GM21786 (cell line): Measurements from ENCODE around the gene RAB7B.

ENCODE experiments used
- ATAC-seq: cut with Tn5 transposase; IDR thresholded peaks from one replicate; pipeline ENCODE4 v1.9.1; 2021; ENCODE audit not compliant: unreplicated experiment

RAB7B gene

DNA sequence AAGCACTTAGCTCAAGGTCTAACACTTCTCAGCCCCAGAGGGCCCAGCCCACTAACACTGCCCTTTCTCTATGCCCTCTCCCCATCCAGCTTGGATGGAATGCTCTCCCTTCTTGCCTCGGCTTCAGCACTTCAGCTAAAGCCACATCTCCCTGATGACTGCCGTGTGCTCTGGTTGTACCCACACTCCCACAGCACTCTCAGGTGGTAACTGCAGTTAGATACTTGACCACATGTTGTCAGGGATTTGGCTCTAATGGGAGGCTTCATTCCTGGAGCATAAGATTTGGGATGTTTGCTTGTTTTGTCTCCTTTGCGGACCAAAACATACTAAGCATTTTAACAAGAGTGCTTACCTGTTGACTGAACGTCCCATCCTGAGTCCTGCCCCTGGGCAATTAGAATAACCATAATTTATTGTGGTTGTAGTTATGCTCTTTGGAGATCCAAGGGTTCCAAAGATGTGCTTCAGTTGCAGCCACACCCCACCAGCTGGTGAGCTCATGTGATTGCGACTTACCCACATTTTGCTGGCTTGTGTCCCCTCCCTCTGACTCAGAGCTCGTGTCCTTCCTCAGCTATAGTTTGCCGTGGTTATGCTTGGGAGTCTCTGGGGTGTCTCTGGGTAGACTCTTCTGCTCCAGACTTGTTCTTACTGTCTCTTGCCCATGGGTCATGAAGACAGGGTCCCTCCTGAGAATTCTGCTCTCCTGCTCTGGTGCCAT is 52.2 kb downstream of the RAB7B start:
- no peak for ATAC-seq

DNA sequence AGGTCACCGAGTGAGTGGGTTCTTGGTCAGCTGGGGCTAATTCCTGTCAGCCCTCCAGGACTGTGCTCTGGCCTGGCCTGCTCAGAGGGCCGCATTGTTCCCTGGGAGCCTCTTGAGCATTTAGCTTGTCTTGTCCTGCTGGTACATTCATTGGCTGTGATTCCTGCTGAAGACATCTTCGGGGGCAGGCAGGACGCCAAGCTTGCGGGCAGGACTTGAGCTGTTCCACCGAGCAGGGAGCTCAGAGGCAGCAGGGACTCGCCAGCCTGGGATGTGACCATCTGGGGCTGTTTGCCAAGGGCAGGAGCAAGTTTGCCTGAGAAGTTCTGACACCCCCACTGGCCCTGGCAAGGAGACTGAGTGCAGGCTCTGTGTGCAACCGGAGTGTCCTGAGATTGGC is 52.9 kb downstream of the RAB7B start:
- ATAC-seq: no peak

DNA sequence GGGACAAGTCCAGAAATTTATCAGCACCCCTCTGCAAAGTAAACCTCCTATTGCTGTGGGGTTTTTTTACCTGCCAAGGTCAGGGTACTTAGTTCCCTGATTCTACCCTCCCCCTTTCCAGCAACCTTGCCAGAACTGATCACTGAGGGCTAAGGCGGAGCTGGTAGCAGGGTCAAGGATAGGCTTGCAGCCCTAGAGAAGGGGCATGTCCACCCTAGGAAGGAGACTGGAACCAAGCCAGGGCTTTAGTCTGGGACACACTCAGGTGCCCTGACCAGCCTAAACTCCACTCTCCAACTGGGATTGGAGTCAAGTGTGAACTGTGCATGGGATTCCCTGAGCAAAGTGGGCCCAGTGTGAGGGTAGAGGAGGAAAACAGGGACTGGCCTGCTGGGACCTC is 53.4 kb downstream of the RAB7B start:
- no peak for ATAC-seq

DNA sequence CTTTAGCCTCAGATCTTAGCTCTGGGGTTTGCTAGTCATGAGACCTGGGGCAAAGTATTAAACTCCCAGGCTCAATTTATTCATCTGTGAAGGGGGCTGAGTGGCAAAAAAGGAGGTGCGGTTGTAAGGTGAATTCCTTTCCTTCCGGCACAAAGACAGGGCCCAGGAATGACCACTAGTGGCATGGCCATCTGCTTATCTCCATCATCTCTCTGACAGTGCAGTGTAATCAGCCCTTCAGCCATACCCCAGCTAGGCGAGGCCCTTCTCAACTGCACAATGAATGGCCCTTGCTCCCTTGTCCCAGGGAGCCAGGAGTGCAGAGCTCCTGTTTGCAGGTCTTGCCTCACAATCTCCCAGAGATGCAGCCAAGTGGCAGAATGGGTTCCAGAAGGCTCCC is 54.3 kb downstream of the RAB7B start:
- ATAC-seq: no peak

DNA sequence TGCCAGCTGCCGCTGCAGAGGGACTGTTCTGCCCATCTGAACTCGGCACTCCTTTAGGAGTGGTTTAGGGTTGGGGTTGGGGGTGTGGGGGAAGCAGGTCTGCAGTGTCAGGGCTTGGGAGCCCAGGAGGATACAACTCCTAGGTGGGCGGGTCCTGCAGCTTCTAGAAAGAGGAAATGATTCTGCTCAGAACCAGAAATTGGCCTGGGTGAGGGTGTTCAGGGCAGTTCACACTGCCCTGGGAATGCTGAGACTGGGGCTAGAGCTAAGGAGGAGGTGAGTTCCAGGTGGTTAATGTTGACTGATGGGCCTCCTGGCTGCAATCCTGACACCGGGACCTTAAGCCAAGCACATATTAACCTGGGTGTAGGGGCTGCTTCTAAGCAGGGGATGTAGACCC is 55.2 kb downstream of the RAB7B start:
- no peak for ATAC-seq

DNA sequence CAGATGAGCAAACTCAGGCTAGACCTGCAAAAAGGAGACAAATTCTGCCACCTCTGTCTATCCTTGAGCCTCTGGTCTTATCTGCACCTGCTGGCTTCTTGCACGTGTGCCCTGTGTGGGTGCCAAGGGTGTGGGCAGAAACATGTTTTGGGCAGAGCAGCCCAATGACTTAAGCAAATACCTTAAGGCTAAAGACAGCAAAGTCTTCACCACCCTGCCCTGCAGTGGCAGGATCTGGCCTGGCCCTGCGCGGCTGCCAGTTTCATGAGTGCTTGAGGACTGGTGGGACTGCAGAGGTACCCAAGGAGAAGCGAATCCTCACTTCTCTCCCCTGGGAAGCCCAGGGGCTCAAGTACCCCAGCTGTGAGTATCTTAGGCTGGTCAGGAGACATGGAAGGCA is 56.2 kb downstream of the RAB7B start:
- ATAC-seq: no peak

DNA sequence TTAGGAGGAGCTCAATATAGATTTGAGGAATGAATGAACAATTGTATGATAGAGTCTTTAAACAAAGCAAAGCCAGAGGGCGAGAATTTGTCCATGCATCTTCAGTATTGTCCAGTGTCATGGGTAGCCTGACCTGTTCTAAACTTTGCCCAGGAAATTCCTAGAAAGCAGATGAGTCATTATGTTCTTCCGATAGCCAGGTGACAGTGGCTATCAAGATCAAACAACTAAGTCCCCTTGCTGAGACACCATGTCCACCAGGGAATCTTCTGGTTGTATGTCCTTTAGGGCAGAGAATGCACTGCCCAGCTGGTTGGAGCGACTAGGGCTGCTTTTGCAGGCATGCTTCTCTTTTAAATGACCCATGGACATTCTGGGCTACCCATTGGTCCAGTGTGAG is 58.1 kb downstream of the RAB7B start:
- ATAC-seq: no peak

DNA sequence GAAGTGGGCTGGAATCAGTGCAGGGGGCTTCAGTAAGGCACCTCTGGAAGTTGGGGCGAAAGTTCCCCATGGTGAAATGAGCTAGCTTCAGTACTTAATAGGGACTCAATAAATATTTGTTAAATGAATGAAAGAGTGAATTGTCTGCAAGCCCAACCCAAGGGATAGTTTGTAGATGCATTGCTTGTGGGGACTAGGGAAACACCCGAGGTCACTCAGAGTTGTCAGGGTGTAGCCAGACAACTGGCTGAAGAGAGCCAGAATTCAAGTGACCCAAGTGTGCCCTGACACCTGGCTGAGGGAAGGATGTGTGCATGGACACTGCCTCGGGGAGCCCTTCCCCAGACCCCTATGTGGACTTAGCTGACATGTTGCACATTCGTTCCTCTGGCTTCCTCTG is 58.7 kb downstream of the RAB7B start:
- ATAC-seq: no peak

DNA sequence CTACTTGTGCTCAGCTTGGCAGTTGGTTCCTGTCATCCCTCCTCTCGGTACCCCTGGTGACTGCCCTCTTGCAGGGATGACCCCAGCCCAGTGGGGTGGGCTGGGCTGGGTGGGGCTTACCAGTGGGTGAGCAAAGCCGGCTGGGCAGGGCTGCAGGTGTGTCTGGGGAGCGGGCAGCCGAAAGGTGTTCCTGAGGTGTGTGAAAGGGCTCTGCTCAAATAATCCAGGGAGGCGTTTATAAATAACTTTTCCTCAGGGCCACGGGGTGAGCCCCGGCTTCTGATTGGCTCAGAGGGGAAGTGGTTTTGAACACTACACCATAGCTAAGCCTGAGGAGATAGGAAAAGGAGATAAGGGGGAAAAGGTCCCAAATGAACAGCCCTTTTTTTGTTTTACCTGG is 60.0 kb downstream of the RAB7B start, which contains the start of gene SLC26A9:
Gene SLC26A9 (minus strand): TSS at position 212 of the 400 bp plus-strand sequence. CDS start 7,636 bp downstream, outside the sequence.
- ATAC-seq: no peak

DNA sequence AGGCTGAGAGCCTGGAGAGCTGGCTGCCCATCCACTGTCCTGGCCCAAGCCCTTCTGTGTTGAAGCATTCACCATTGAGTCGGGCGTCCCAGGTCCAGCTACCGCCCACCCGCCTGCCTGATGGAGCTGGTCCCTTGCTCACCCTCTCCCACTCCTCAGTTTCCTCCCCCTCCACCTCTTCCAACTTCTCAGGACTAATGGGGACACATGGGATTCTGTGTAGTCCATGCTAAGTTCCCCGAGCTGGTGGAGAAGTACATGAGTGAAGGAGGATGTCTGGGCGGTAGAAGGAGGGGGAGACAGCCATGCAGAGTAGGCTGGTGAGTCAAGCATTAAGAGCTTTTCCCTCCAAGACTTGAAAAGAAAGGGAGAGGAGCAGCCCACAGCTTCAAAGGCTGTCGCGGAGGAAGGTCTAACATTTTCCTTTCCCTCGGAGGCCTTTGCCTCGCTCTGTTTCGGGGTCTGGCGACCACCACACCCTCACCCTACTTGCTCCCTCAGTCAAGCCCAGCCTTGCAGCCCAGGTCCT is 60.5 kb downstream of the RAB7B start:
- no peak for ATAC-seq

DNA sequence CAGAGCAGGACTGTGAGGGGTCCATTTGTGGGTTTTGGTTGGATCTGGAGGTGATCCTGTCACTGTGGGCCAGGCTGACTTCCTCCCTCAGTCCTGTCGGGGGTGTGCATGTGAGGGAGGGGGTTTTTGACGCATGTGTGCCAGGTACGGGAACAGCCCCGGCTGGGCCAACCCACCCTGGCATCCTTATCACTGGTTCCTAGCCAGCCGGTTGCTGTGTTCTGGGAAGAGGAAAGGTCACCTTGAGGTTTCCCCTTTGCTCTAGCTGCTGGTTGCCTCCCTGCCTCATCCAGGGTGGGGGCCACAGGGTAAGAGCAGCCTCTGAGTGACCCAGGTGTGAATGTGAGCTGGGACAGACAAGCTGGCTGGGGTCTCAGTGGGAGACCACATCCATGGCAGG is 62.5 kb downstream of the RAB7B start:
- ATAC-seq: no peak

DNA sequence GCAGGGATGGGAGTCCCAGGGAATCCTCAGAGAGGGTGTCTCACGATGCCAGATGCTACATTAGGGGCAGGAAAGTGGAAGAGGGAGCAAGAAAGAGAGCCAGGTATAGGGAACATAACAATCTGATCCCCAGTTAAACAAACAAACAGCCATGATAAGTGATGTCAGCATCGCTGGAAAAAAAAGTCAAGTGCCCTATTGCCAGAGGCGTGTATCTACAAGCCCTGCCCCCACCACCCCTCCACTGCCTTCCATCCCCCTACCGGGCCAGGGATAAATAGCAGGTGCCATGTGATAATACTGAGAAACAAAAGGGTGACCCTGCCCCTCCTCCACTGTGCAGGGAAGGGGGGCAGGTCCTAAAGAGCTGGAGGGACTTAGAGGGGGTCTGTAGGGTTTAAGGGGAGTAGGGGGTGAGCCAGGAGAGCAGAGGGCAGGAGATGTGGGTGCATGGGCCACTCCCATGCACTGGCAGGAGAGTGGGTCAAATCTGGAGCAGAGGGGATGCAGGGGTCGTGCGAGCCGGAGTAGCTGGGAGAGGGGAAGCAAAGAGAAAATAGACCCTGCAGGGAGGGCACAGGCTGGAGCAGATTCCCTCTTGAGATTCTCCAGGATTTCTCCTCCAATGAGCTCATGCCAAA is 63.4 kb downstream of the RAB7B start:
- ATAC-seq: no peak

DNA sequence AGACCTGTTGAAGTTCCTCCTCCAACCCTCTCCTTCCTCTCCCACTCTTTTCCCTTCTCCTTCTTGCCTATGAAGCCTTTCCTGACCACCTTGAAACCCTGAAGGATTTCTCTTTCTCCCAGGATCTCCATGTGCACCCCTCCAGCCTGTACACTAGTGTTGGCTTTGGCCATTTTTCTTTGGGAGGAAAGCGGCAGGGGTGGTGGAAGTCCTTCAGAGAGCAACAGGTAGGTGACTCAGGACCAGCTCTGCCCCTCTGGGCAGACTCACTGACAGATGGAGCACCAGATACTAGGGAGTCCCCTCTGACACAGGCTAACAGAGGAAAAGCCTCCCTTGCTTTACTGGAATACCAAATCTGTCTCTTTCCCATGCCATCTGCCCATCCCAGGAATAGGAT is 64.5 kb downstream of the RAB7B start:
- ATAC-seq: no peak

DNA sequence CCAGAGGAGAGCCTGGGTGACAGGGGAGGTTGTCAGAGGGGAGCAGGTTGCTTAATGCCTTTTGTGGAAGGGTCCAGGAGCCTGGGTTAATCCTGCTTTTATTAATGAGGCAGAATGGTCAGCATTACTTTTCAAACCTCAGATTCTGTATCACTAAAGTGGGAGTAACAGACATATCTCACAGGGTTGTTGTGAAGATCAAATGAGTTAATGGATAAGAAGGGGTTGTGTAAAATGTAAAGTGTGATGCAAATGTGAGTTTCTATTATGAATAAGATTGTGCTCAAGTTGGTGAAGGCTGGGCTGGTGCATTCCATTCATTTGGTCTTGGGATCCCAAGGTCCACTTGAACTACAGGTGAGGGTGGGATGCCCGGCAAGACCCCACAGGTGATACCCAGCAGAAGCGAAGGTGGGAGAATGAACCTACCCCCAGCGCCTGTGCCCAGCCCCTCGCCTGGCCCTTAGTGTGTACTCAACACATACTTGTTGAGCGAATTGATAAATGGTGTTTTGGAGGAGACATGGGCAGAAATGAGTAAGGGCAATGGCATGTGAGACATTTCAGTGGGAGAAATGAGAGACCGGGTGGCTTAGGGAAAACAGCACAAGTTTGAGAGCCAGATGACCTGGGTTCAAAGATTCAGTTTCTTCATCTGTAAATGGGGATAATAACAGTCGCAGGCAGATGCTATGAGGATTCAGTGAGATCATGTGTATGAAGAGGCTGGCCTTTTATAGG is 66.2 kb downstream of the RAB7B start:
- ATAC-seq: no peak

DNA sequence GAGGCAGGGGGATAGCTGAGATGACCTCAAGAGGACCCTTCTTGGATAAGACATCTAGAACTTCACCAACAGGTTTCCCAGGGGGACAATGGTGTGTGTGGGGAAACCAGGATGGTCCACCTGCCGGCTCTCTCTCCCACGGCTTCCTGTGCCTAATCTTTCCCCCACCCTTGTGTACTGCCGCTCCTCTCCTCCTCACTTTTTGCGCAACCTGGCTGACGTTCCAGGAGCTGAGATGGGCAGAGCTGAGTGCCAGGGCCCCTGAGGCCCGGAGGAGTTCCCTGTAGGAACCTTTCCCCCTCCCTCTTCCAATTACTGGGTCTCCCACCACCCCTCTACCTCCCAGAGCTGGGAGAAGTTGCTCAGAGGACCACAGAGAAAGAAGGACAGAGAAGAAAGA is 66.9 kb downstream of the RAB7B start:
- no peak for ATAC-seq

DNA sequence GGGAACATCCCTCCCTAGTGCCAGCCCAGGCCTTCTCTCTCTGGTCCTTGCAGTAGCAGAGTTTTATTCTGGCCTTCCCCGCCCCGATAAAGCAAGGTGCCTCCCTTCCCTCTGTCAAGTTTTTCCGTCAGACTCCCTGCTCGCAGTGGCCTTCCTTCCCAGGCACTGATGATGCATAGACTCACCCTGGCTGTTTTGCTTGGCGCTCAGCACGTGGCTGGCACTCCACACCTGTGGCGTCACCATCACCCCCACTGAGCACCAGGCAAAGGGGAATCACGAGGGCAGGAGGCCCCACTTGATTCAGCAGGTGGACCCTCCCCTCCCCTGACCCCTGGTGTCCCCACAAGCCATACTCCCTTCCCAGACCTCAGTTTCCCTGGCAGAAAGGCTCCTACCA is 67.3 kb downstream of the RAB7B start:
- ATAC-seq: no peak

DNA sequence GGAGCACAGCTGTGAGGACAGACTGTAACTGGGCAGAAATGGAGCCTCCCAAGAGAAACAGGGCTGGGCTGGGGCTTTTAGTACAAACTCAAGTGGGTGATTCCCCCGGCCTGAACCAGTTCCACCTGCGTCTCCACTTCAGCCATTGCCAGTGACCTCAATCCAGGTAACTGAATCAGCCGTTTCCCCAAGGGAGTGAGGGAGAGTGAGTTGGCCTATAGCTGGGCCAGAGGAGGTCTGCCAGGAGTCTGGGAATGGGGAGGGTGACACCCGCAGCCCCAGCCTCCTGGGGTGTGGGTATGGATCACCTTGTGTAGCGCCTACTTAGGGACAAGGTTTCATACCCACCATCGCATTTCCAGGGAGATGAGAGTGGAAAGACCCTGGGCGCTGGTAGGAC is 68.4 kb downstream of the RAB7B start:
- ATAC-seq: no peak

DNA sequence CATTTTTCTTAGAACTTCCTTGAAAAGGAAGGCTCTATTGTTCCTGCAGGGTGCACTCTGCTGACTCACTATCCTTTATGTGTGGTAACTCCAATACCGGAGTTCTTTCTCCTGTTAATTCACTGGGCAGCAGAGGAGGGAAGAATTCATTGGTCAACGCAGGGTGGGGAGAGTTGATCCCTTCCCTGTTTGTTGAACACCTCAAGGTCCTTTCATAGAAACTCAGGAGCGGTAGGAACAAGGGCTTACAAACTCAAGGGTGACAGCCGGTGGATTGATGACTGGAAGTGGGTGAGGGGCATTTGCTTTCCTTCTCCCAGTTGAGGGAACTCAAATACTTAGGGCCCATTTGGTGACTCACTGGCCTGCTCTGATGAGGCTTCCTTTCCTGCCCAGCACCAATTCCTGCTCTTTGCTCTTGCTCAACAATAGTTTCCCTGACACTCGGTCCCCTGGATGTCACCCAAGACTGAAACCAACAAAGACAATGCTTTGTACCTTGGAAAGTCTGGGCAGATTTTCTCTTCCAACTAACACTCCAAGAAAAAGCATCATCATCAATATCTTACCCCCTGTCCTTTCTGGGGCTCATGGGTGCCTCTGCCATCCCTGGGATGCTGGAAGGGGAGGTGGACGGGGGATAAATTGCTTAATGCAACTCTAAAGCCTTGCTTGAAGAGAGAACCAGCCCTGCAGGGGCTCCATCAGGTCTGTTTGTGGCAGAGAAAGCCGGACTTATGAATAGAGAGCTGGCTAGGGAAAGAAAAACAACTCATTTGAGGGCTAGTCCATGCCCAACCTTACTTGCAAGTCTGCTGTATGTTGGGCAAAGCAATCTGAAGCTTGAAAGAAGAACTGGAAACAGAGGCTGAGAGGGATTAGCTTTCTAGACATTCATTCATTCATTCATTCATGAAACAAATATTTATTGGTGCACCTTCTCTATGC is 69.2 kb downstream of the RAB7B start:
- no peak for ATAC-seq

DNA sequence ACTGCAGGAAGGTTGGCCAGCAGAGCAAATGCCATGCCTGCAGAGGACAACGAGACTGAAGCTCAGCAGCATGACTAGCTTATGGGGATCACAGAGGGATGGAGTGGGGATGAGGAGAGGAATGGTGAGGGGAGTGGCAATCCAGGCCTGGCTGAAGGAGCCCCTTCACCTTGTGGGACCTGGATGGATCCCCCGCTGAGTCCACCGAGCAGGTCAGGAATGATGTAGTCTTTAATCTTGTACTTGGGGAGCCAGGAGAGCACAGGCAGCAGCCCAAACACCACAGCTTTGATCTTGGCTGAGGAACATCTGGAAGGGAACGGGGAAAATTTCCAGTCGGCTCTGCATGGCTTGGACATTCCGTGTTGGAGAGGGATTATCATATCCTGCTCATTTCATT is 70.4 kb downstream of the RAB7B start:
- ATAC-seq: no peak

DNA sequence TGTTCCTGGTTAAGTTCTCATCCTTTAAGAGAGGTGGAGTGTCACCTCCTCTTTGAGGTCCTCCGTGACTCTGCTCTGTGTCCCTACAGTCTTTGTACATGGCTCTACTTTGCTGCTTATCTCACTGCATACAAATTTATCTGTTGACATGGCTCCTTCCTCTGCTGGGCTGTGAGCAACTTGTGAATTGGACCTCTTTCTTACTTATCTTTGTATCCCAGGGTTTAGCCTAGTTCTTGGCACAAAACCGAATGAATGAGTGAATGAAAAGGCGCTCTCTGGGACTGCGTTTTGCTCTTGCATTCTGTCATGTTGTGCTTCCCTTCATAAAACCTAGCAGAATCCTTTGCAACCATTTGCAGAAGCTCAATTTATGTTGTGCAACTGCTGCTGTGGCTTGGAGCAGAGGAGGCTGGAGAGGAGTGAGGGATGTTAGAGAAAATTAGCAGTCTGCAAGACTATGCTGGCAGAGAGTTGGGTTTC is 72.4 kb downstream of the RAB7B start:
- ATAC-seq: no peak

DNA sequence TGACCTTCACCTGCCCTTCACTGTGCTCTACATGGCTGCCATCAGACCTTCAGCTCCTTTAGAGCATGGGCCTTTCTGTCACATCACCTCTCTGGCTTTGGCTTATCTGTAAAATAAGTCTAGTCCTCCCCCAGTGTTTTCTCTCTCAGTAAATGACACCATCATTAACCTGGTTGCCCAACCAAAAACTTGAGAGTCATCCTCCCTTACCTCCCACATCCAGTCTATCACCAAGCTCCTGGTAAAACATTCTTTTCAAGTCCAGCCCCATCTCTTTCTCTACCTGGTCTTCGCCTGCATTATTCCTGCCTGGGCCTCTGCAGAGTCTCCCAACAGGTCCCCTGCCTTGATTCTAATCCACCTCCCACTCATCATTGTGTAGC is 73.0 kb downstream of the RAB7B start:
- no peak for ATAC-seq
